M059J (cell line): ENCODE results near the gene DUSP2. TPM values are rescaled to one million over a fixed set of nuclear protein-coding genes. Genes with fewer than 3 reads are reported as not detected.

Experiments
- DNase-seq: peaks from one replicate; pipeline ENCODE4 v3.0.0-alpha.2; 2012; ENCODE audit warnings: low read depth
- total RNA-seq: library from RNA; depleted of rRNA; stranded (reverse); fragments of >200 nt; shearing (Covaris generic); gene quantifications from 2 replicates; pipeline ENCODE4 v1.2.3, GENCODE V29; 2014

DUSP2 gene
- total RNA-seq, 1 experiment from 2014 or later = 103 TPM

GRCh38 chr2:96131813-96132745 is 13.2 kb downstream of the DUSP2 start:
- DNase-seq = no peak

- no peak for DNase-seq
These were observed 14.0 kb downstream of the DUSP2 start for GRCh38 chr2:96131152-96131812.

GRCh38 chr2:96130483-96130882 is 14.8 kb downstream of the DUSP2 start:
- DNase-seq = no peak

- no peak for DNase-seq
These were observed 15.6 kb downstream of the DUSP2 start for GRCh38 chr2:96129528-96130120.

- DNase-seq = no peak
These were observed 16.8 kb downstream of the DUSP2 start for GRCh38 chr2:96128456-96128855.

GRCh38 chr2:96124406-96125265 is 20.6 kb downstream of the DUSP2 start:
- no peak for DNase-seq

- no peak for DNase-seq
These were observed 21.3 kb downstream of the DUSP2 start for GRCh38 chr2:96123936-96124335.

GRCh38 chr2:96123290-96123689 is 21.9 kb downstream of the DUSP2 start:
- DNase-seq = no peak

- DNase-seq = no peak
These were observed 22.8 kb downstream of the DUSP2 start for GRCh38 chr2:96122391-96122790.

- no peak for DNase-seq
These were observed 23.8 kb downstream of the DUSP2 start for GRCh38 chr2:96121414-96121813.

GRCh38 chr2:96120991-96121390 is 24.2 kb downstream of the DUSP2 start:
- no peak for DNase-seq

- DNase-seq = no peak
These were observed 25.0 kb downstream of the DUSP2 start for GRCh38 chr2:96120091-96120720.

- DNase-seq = no peak
These were observed 25.9 kb downstream of the DUSP2 start for GRCh38 chr2:96119389-96119751.

GRCh38 chr2:96118698-96119388 is 26.4 kb downstream of the DUSP2 start:
- DNase-seq = no peak

GRCh38 chr2:96117701-96118588 is 27.3 kb downstream of the DUSP2 start:
- no peak for DNase-seq

GRCh38 chr2:96116879-96117533 is 28.2 kb downstream of the DUSP2 start:
- peak; percentile 24 for DNase-seq

- no peak for DNase-seq
These were observed 28.8 kb downstream of the DUSP2 start, which contains the start of gene ADRA2B for GRCh38 chr2:96116424-96116878. ADRA2B (minus strand) TSS chr2:96116571; CDS start chr2:96116149, 422 bp downstream.

GRCh38 chr2:96115631-96116423 is 29.4 kb downstream of the DUSP2 start:
- DNase-seq = no peak
